Activated T-helper 1 cell treated with anti-CD3 and anti-CD28 coated beads, Interleukin-12 subunit alpha, Interleukin-12 subunit beta, Interleukin-2, Interleukin-4 antibody, amounts not matched to agents 30 ng/mL and 10 ng/mL and 1 ng/mL, durations not matched to agents 14 hours and 24 hours and 36 hours (primary cell): ENCODE data around the gene ZNF234. TPM values are rescaled to one million over a fixed set of nuclear protein-coding genes. Genes with fewer than 3 reads are reported as not detected.
"Not testable (repeated sequence)": the region's sequence is repeated elsewhere in the genome, so short reads cannot be mapped to it uniquely, and the experiment has no call there.

Experiments
- DNase-seq: peaks from one replicate; pipeline ENCODE4 v3.0.0; 2021; ENCODE audit warnings: low spot score
- H3K27ac Mint-ChIP-seq: one replicate; pipeline ENCODE4 v1.8.0; 2021; ENCODE audit warnings: mild to moderate bottlenecking, mixed read lengths
- H3K27me3 Mint-ChIP-seq: one replicate; pipeline ENCODE4 v1.8.0; 2022; ENCODE audit warnings: mild to moderate bottlenecking, moderate library complexity, mixed read lengths; ENCODE audit not compliant: insufficient read depth
- H3K36me3 Mint-ChIP-seq: one replicate; pipeline ENCODE4 v1.8.0; 2021; ENCODE audit warnings: low read depth, mixed read lengths
- H3K4me1 Mint-ChIP-seq: one replicate; pipeline ENCODE4 v1.8.0; 2021; ENCODE audit warnings: low read depth, mixed read lengths
- H3K4me3 Mint-ChIP-seq: one replicate; pipeline ENCODE4 v1.8.0; 2021; ENCODE audit warnings: mild to moderate bottlenecking, moderate library complexity, mixed read lengths
- H3K9me3 Mint-ChIP-seq: one replicate; pipeline ENCODE4 v1.8.0; 2021; ENCODE audit warnings: mixed read lengths
- intact Hi-C: fragments of 100-400 bp; cut with micrococcal nuclease; formaldehyde crosslinking; loops from one replicate; pipeline ENCODE4 v1.15.1; 2024
- total RNA-seq: library from RNA; stranded (reverse); gene quantifications from 2 replicates; pipeline ENCODE4 v1.2.3, GENCODE V29; 2022

The ZNF234 gene
- total RNA-seq, 1 donor from 2014 or later, result 10.3 TPM

DNA sequence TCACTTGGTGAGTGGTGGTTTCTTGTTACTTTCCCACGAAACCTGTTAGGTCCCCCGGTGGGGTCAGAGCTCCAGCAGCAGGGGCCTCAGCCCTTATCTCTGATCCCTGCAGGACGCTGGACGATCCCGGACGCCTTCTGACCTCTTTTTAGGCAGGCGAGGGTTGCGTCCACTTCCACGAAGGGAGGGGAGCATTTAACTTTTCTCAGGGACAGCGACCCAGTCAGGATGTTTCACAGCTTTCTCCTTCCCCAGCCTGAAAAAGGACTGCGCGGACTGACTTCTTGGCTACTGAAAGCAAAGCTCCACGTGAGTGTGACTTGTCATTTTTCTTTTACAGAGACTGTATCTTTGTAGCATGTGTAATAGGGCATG is 692 bp downstream of the ZNF234 start:
- Mint-ChIP-seq H3K4me3 (peak overlapping the region; percentile 93), H3K9me3 (peaks cover 20% of the 10 kb centered on the region), H3K27me3 (no peaks in the 10 kb centered on the region), H3K36me3 (peaks cover 28% of the 10 kb centered on the region), H3K4me1 (peaks cover 14% of the 10 kb centered on the region), H3K27ac (peak overlapping the region; percentile 76)
- intact Hi-C loops, result no loop called here
- DNase-seq, result no peak

DNA sequence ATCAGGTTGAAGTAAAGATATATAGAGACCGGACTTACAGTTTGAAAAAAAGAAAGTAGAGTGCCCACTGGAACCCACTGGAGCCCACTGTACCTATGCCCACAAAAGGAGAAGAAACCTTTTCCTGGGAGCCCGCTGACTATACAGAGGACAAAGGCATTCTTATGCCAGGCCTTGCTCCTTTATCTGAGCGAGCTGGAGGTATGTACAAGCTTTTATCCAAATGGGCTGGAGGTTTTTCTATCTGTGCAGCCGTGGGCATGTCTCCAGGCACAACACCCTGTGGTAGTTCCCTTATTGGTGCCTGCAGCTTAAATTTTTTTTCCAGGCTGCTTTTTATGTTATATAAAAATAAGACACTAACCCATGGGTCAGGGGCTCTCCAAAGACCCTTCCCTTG is 8.4 kb downstream of the ZNF234 start:
- no peaks in the 10 kb centered on the region for H3K27me3 Mint-ChIP-seq
- no peak overlapping the region for H3K27ac Mint-ChIP-seq
- no peak for DNase-seq
- peaks cover 34% of the 10 kb centered on the region for H3K9me3 Mint-ChIP-seq
- intact Hi-C loops, result no loop called here
- no peak overlapping the region for H3K4me3 Mint-ChIP-seq
- peaks cover 74% of the 10 kb centered on the region for H3K36me3 Mint-ChIP-seq
- H3K4me1 Mint-ChIP-seq, result no peaks in the 10 kb centered on the region

DNA sequence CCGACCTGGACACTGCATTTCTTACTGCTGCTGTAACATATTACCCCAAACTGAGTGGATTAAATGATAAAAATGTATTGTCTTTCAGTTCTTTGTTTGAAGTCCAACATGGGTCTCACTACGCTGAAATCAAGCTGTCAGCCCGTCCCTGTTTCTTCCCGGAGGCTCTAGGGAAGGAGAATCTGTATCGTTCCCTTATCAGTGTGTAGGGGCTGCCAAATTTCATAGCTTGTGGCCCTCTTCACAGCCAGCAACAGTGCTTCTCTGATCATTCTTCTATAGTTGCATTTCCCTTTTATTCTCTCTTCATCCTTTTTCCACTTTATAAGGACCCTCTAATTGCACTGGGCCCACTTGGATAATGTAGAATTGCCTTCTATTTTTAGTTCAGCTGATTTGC is 10.1 kb downstream of the ZNF234 start:
- peaks cover 68% of the 10 kb centered on the region for H3K36me3 Mint-ChIP-seq

GRCh38 chr19:44156475-44156874 is 15.1 kb downstream of the ZNF234 start:
- Mint-ChIP-seq H3K27ac (no peak overlapping the region), H3K4me1 (no peaks in the 10 kb centered on the region), H3K36me3 (peaks cover 49% of the 10 kb centered on the region), H3K4me3 (no peak overlapping the region), H3K9me3 (peaks cover 63% of the 10 kb centered on the region), H3K27me3 (no peaks in the 10 kb centered on the region)
- no peak for DNase-seq
- intact Hi-C loops, result no loop called here

More for the DNA sequence above, 10.1 kb downstream of the ZNF234 start:
- DNase-seq, result no peak
- intact Hi-C loops, result no loop called here
- H3K27me3 Mint-ChIP-seq, result no peaks in the 10 kb centered on the region
- H3K9me3 Mint-ChIP-seq, result peaks cover 35% of the 10 kb centered on the region
- no peak overlapping the region for H3K27ac Mint-ChIP-seq
- H3K4me3 Mint-ChIP-seq, result no peak overlapping the region
- no peaks in the 10 kb centered on the region for H3K4me1 Mint-ChIP-seq

GRCh38 chr19:44163789-44164188 is 22.4 kb downstream of the ZNF234 start:
- Mint-ChIP-seq H3K9me3 (peaks cover 55% of the 10 kb centered on the region), H3K27me3 (no peaks in the 10 kb centered on the region), H3K4me3 (no peak overlapping the region), H3K4me1 (peaks cover 29% of the 10 kb centered on the region), H3K27ac (no peak overlapping the region), H3K36me3 (peaks cover 26% of the 10 kb centered on the region)
- DNase-seq, result no peak
- intact Hi-C loops, result loop anchor here (1.0 to 10.0 kb wide), 3 partner anchors 69 to 339 kb away; partner anchors contain the start of genes ZNF224, ZNF230 and ZNF283

DNA sequence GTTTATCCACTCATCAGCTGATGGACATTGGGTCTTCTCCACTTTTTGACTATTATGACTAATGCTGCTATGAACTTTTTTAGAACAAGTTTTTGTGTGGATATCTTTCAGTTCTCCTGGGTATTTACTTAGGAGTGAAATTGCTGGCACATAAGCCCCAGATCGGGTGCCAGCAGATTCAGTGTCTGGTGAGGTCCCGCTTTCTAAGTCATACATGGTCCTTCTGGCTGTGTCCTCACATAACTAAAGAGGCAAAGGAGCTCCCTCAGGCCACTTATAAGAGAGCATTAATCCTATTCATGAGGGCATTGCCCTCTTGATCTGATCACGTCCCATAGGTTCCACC is 22.9 kb downstream of the ZNF234 start:
- Mint-ChIP-seq H3K9me3 (peaks cover 54% of the 10 kb centered on the region), H3K36me3 (peaks cover 28% of the 10 kb centered on the region)
- intact Hi-C loops, result loop anchor here (1.0 to 10.0 kb wide), 3 partner anchors 70 to 339 kb away; partner anchors contain the start of genes ZNF224, ZNF230 and ZNF283

DNA sequence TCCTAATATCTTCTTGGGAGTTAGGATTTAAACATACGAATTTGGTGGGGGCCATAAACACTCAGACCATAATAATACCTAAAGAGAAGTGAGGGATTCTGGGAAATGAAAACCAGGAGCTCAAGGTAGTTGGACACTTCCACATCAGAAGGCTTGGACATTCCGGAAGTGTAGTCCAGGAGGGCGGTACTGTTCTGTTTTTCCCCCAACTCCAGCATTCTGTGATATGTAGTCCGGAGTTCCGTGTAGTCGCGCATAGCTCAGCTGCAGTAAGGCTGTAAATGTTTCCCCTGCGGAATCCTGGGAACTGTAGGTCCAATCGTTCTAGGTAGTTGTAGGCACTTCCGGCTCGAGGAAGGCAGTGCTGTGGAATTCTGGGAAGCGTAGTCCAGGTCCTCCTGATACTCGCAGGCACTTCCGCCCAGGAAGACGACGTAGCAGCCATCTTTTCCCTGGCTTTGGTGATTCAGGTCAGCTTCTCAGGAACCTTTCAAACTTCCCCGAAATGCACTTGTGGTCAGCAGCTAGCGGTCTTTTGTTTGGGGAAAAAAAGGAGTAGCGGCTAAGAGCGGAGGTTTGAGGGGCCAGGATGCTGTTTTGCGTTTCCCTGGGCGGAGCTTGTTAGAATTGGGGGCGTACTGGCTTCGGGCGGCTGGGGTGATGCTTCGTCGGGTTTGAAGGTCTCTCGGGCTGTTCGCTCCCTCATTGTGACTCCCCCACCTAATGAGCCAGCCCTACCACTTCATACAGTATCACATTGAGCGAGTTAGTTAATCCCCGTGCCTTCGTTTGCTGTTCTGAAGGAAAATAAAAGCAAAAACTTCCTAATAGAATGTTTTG is 23.5 kb downstream of the ZNF234 start, which contains the start of gene ZNF226:
Gene ZNF226 (plus strand): TSS at position 428 of the 840 bp plus-strand sequence. CDS start 4,981 bp downstream, outside the sequence.
- peaks cover 29% of the 10 kb centered on the region for H3K4me1 Mint-ChIP-seq
- peak within 1 kb of the TSS; percentile 90 for H3K4me3 Mint-ChIP-seq
- H3K27ac Mint-ChIP-seq, result peak within 1 kb of the TSS; percentile 84
- intact Hi-C loops, result loop anchor here (1.0 to 10.0 kb wide), 9 partner anchors 24 to 340 kb away; partner anchors contain the start of genes ZNF180, ZNF224, ZNF225 and ZNF227
- H3K27me3 Mint-ChIP-seq, result no peaks in the 10 kb centered on the region
- DNase-seq, result peak; percentile 71
- H3K9me3 Mint-ChIP-seq, result peaks cover 55% of the 10 kb centered on the region
- H3K36me3 Mint-ChIP-seq, result peaks cover 33% of the 10 kb centered on the region

More for the DNA sequence above, 22.9 kb downstream of the ZNF234 start:
- H3K4me3 Mint-ChIP-seq, result peak overlapping the region; percentile 90
- H3K27ac Mint-ChIP-seq, result peak overlapping the region; percentile 84
- DNase-seq, result no peak
- H3K4me1 Mint-ChIP-seq, result peaks cover 29% of the 10 kb centered on the region
- no peaks in the 10 kb centered on the region for H3K27me3 Mint-ChIP-seq

GRCh38 chr19:44170660-44171059 is 29.3 kb downstream of the ZNF234 start:
- Mint-ChIP-seq H3K4me1 (peaks cover 18% of the 10 kb centered on the region), H3K9me3 (peaks cover 65% of the 10 kb centered on the region), H3K36me3 (peaks cover 82% of the 10 kb centered on the region)
- H3K27me3 Mint-ChIP-seq, H3K4me3 Mint-ChIP-seq, H3K27ac Mint-ChIP-seq, DNase-seq, intact Hi-C loops: not testable (repeated sequence)

DNA sequence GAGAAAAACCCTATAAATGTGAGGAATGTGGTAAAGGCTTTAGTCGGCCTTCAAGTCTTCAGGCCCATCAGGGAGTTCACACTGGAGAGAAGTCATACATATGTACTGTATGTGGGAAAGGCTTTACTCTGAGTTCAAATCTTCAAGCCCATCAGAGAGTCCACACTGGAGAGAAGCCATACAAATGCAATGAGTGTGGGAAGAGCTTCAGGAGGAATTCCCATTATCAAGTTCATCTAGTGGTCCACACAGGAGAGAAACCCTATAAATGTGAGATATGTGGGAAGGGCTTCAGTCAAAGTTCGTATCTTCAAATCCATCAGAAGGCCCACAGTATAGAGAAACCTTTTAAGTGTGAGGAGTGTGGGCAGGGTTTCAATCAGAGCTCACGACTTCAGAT is 35.2 kb downstream of the ZNF234 start:
- Mint-ChIP-seq H3K36me3 (peaks cover 66% of the 10 kb centered on the region), H3K4me3 (no peak overlapping the region), H3K4me1 (no peaks in the 10 kb centered on the region), H3K27me3 (no peaks in the 10 kb centered on the region), H3K9me3 (peaks cover 86% of the 10 kb centered on the region), H3K27ac (no peak overlapping the region)
- intact Hi-C loops, result no loop called here
- DNase-seq, result no peak

DNA sequence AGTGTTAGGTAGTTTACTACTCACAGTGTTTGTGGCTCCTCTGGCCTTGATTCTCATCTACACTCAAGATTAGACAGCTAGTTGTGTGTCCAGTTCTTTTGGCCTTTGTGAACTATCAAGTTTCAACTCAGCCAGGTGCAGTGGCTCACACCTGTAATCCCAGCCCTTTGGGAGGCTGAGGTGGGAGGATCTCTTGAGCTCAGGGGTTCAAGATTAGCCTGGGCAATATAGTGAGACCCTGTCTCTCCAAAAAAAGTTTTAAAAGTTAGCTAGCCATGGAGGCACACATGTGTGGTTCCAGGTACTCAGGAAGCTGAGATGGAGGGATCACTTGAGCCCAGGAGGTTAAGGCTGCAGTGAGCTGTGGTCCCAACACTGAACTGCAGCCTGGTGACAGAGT is 39.6 kb downstream of the ZNF234 start:
- Mint-ChIP-seq H3K27ac (no peak overlapping the region), H3K4me1 (no peaks in the 10 kb centered on the region), H3K27me3 (no peaks in the 10 kb centered on the region), H3K36me3 (peaks cover 22% of the 10 kb centered on the region), H3K9me3 (peaks cover 74% of the 10 kb centered on the region), H3K4me3 (no peak overlapping the region)
- no peak for DNase-seq
- intact Hi-C loops, result no loop called here

- DNase-seq, result no peak
- Mint-ChIP-seq H3K4me3 (no peak overlapping the region), H3K27me3 (no peaks in the 10 kb centered on the region), H3K36me3 (peaks cover 11% of the 10 kb centered on the region), H3K4me1 (no peaks in the 10 kb centered on the region), H3K27ac (no peak overlapping the region), H3K9me3 (peaks cover 67% of the 10 kb centered on the region)
- intact Hi-C loops, result no loop called here
These were observed 40.8 kb downstream of the ZNF234 start for GRCh38 chr19:44182145-44182544.

DNA sequence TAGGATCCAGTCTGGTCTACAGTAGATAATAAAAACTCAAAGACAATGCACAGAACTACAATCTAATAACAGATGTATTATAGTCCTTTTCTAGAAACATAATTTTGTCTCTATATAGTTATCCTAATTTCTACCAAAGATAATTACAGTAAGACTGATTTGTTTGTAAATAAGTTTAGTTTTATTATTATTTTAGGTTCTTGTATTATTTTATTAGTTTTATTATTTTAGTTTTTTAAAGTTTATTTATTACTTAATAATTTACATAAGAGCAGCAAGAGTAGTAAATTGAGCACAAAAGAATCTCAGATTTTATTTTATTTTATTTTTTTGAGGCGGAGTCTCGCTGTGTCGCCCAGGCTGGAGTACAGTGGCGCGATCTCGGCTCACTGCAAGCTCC is 48.7 kb downstream of the ZNF234 start:
- H3K27me3 Mint-ChIP-seq, result no peaks in the 10 kb centered on the region

GRCh38 chr19:44192127-44192526 is 50.8 kb downstream of the ZNF234 start:
- intact Hi-C loops, result no loop called here

More for the DNA sequence above, 48.7 kb downstream of the ZNF234 start:
- Mint-ChIP-seq H3K4me1 (no peaks in the 10 kb centered on the region), H3K4me3 (no peak overlapping the region), H3K27ac (no peak overlapping the region), H3K9me3 (peaks cover 52% of the 10 kb centered on the region), H3K36me3 (no peaks in the 10 kb centered on the region)
- no peak for DNase-seq
- intact Hi-C loops, result no loop called here

More at GRCh38 chr19:44192127-44192526, 50.8 kb downstream of the ZNF234 start:
- Mint-ChIP-seq H3K4me1 (no peaks in the 10 kb centered on the region), H3K4me3 (no peak overlapping the region), H3K27ac (no peak overlapping the region), H3K27me3 (no peaks in the 10 kb centered on the region), H3K36me3 (no peaks in the 10 kb centered on the region), H3K9me3 (peaks cover 50% of the 10 kb centered on the region)
- DNase-seq, result no peak
